Neural progenitor cell (in vitro differentiated cells): ENCODE results near the gene SMAD6.

ENCODE experiments used
- EZH2 ChIP-seq: fragments of 200-600 bp; sonication (generic); IDR thresholded peaks from 2 replicates; pipeline ENCODE4 v1.6.1; 2017; ENCODE audit warnings: antibody characterized with exemption, mild to moderate bottlenecking, moderate library complexity
- TF ChIP-seq, protein P1 (sequence below): fragments of 200-600 bp; sonication (generic); IDR thresholded peaks from 2 replicates; pipeline ENCODE4 v1.5.1; 2017; ENCODE audit warnings: antibody characterized with exemption, mild to moderate bottlenecking

DNA sequence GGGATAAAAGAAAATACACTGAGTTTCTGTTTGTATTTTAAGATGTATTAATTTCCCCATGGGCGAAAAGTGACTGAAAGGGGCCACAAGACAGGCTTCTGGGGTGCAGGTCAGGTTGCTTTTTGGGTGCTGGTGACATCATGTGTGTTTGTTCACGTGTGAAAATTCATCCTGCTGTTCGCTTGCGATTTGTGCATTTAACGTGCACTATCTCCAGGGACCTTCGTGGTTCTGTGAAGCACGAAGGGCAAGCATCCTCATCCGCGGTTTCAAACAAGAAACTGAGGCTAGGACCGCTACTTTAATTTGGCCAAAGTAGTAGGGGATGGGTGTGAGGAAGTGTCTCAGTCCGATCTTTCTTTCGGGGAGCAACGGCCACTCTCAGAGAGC, 1.6 kb upstream of the SMAD6 start:
- TF ChIP-seq, protein P1, sequence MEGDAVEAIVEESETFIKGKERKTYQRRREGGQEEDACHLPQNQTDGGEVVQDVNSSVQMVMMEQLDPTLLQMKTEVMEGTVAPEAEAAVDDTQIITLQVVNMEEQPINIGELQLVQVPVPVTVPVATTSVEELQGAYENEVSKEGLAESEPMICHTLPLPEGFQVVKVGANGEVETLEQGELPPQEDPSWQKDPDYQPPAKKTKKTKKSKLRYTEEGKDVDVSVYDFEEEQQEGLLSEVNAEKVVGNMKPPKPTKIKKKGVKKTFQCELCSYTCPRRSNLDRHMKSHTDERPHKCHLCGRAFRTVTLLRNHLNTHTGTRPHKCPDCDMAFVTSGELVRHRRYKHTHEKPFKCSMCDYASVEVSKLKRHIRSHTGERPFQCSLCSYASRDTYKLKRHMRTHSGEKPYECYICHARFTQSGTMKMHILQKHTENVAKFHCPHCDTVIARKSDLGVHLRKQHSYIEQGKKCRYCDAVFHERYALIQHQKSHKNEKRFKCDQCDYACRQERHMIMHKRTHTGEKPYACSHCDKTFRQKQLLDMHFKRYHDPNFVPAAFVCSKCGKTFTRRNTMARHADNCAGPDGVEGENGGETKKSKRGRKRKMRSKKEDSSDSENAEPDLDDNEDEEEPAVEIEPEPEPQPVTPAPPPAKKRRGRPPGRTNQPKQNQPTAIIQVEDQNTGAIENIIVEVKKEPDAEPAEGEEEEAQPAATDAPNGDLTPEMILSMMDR, result no peak
- no peak for TF ChIP-seq EZH2
